Stimulated activated CD4-positive, alpha-beta T cell treated with anti-CD3 and anti-CD28 coated beads, Interleukin-1b, Interleukin-23, amount 100 ng/mL, for 24 hours (primary cell): ENCODE data around the gene CLK1.

Experiments used
- DNase-seq, 4 experiments: peaks; one replicate each; pipeline ENCODE4 v3.0.0-alpha.2; 2020; ENCODE audit warnings: low read depth in 4 of 4, low spot score in 1 of 4

The CLK1 gene

GRCh38 chr2:200811333-200812121 lies 52.9 kb downstream of the CLK1 start, which contains the start of gene BZW1:
Gene BZW1, plus strand, starts transcription at chr2:200811910. Its CDS starts 1,308 bp downstream, at chr2:200813218.
- DNase-seq: peak; percentile 86 to 95 (median 90)

- no peak for DNase-seq
These were observed 53.5 kb downstream of the CLK1 start for GRCh38 chr2:200810998-200811332.

GRCh38 chr2:200810252-200810997 lies 54.0 kb downstream of the CLK1 start:
- no peak for DNase-seq

DNA sequence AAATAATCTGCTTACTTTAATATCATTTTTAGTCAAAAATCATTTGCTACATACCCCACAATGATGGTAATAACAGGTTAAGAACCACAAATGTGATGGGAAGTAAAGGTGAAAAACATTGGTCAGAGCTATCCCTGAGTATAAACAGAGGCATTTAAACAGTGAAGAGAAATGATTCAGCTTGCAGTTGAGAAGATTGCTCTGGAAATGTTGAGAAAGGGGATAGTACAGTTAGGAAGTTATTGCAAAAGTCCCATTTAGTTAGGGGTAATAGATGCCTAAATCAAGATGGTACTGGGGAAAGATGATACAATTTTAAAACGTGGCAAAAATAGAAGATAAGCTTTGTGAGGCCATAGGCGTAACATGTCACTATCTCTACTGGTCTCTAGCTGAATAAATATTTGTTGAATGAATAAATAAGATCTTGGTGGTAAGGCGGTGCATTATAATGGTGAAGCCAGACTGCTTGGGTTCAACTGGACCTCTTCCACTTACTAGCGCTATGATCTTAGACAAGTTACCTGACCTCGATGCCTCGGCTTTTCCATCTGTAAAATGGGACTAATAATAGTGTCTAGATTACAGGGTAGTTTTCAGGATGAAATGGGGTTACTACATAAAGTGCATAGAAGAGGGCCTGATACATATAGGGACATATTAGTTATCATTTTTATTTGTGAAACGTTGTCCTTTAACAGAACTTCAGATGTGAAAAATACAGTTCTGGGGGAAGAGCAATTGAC lies 54.8 kb downstream of the CLK1 start:
- no peak for DNase-seq
